HG02884 (cell line): ENCODE measurements around the gene SDK1.
"Not testable (repeated sequence)": the region's sequence is repeated elsewhere in the genome, so short reads cannot be mapped to it uniquely, and the experiment has no call there.

Experiments used
- ATAC-seq: cut with Tn5 transposase; IDR thresholded peaks from one replicate; pipeline ENCODE4 v1.9.1; 2021; ENCODE audit warnings: mild to moderate bottlenecking, moderate library complexity; ENCODE audit not compliant: unreplicated experiment

Gene SDK1

GRCh38 chr7:4226524-4226882, 925.5 kb downstream of the SDK1 start:
- no peak for ATAC-seq

- no peak for ATAC-seq
Measured at GRCh38 chr7:4227105-4228010, 926.3 kb downstream of the SDK1 start.

- ATAC-seq = no peak
Measured at GRCh38 chr7:4230352-4230751, 929.3 kb downstream of the SDK1 start.

DNA sequence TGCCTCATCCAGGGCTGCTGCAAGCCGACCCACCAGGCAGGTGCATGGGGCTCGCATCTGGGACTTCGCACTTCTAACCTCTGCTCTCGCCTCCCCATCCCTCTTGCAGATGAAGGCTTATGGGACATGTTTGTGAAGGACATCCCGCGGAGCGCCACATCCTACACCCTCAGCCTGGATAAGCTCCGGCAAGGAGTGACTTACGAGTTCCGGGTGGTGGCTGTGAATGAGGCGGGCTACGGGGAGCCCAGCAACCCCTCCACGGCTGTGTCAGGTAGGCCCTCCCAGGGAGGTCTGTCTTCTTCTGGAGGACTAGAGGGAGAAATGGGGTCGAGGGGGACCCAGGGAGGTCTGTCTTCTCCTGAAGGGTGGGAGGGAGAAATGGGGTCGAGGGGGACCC, 932.1 kb downstream of the SDK1 start:
- no peak for ATAC-seq

DNA sequence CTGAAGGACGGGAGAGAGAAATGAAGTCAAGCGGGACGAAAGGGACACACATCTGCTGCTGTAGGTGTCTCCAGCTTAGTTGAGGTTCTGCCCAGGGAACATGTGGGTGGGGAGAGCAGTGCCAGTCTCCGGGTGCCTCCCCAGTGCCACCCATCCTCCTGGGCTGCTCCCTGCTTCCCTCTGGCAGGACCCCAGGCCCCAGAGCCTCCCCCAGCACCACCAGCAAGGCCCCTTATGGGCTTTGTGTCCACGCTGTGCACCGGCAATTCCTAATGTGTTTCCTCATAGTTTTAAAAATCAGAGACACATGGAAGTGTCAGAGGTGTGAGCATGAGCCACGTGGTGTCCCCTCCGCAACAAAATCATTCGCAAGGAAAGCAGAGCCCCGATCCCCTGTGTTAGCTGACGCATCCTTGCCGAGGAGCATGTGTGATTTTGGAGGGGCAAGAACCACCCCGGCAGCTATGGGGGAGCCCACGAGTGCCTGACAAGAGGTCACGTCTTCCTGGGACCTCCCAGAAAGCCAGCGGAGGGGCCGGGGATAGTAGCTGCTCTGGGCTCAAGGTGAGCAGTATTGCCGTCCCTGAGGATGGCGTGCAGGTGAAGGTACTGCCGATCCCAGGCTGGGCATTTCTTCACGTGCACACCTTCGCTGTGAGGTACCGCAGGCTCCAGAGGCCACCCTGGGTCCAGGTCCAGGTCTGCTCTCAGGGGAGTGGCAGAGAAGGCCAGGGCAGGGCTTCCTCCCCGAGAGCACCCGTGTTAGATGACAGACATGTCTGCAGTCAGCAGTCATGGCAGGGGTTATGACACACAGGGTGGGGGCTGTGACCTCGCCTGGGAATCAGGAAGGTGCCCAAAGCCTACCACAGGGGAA, 932.8 kb downstream of the SDK1 start:
- ATAC-seq = no peak

DNA sequence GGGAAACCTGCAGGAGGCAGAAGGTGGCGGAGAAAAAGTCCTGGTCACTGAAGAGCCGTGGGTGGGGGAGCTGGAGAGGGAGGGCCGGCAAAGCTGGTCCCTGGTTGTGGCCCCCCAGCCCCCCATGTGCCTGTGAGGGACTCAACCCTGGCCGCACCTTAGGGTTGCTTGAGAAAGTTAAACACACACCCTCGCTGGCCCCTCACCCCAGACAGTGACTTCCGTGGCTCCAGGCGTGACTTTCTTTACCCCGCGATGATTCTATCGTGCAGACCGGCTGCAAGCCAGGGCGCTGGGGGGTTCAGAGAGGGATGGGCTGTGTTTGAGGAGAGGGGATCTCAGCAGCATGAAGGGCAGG, 933.4 kb downstream of the SDK1 start:
- ATAC-seq = no peak

- ATAC-seq = no peak
Measured at GRCh38 chr7:4234886-4235285, 933.8 kb downstream of the SDK1 start.

- no peak for ATAC-seq
Measured at GRCh38 chr7:4235596-4235995, 934.5 kb downstream of the SDK1 start.

- ATAC-seq = no peak
Measured at GRCh38 chr7:4236389-4236788, 935.3 kb downstream of the SDK1 start.

GRCh38 chr7:4236873-4237272, 935.8 kb downstream of the SDK1 start:
- ATAC-seq = not testable (repeated sequence)

DNA sequence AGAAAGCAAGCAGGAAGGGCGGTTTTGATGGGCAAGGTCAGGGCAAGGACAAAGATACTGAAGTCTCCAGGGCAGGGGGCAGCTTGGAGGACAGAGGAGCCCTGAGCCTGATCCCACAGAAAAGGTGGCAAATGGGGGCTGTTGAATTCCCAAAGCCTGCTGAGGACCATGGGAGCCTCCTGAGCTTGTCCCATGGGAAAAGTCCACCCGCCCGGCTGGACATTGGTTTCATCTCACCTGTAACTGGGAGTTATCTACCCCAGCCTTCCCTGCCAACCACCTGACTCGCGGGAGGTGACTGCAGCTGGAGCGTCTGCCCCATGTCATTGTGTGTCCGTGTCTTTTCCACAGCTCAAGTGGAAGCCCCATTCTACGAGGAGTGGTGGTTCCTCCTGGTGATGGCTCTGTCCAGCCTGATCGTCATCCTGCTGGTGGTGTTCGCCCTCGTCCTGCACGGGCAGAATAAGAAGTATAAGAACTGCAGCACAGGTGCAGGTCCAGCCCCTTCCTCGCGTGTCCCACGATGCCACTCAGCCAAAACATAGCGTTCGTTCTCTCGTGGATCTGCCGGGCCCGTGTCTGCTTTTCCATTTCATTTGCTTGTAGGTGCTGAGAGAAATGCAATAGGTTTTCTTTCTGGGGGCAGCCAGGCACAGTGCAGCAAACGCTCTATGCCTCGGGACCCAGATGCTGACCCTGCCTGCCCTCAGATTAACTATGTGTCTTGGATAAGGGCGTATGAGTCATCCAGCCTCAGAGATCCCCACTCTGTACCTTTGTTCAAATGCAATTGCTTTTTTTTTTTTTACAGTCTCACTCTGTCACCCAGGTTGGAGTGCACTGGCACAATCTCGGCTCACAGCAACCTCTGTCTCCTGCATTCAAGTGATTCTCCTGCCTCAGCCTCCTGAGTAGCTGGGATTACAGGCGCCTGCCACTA, 936.5 kb downstream of the SDK1 start:
- no peak for ATAC-seq

- no peak for ATAC-seq
Measured at GRCh38 chr7:4238861-4239260, 937.8 kb downstream of the SDK1 start.

- no peak for ATAC-seq
Measured at GRCh38 chr7:4240042-4240441, 939.0 kb downstream of the SDK1 start.

DNA sequence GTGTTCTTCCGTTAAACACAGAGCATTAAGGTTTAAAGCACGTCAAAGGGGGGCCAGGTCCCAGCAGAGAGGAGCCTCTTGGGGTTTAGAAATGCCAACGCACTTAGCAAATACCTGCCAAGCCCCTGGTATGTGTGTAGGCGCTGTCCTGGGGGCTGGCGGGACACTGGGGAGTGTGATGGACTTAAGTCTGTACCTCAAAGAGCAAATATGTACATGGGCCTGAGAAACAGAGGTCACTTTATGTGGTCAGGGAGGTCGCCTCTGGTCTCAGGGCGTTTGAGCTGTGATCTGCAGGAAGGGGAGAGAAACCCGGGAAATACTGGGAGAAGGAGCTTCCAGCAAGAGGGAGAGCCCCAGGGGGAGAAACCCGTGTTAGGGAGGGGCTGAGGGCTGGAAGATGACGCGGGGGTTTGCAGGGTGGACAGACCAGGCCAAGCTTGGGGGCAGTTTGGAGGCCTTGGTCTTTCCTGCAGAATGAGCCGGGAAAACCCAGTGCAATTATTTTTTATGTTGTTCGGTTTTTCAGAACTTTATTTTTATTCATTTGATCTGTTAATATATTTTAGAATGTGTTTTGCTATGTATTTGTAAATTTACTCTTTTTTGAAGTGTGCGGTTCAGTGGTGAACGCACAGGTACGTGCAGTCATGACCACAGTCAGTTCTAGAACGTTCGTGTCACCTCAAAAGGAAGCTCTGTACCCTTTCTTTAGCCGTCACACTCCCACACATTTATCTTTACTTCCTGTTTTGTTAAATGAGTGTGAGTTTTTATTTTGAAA, 939.7 kb downstream of the SDK1 start:
- ATAC-seq = no peak

GRCh38 chr7:4241304-4241612, 940.2 kb downstream of the SDK1 start:
- ATAC-seq = no peak

DNA sequence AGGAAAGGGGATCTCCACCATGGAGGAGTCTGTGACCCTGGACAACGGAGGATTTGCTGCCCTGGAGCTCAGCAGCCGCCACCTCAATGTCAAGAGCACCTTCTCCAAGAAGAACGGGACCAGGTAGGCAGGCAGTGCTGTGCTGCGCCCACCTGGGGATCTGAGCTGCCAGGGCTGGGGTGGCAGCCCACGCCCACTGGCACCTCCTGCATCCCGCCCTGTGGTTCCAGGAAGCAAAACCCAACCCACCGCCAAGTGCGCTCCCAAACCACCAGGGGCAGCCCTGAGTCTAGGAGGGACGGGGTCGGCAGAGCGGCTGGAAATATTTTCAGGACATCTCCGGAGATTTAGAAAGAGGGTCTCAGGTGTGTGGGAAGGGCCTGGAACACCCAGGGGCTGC, 940.7 kb downstream of the SDK1 start:
- no peak for ATAC-seq

DNA sequence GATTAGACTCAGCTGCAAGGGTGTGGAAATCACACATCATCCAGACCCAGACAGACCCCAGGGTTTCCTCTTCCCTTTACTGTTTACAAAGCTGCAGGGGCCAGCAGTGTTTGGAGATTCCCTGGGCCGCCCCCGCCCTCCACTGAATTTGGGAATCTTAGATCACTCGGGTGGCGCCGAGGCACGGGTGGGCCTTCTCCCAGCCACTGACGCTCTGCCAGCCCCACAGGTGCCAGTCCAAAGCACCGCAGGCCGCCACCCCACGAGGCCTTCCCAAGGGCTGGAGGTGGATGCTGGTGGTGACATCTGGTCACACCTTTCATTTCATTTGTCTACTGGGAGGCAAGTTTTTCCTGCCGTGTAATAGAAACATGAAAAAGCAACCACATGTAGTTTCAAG, 941.7 kb downstream of the SDK1 start:
- no peak for ATAC-seq

DNA sequence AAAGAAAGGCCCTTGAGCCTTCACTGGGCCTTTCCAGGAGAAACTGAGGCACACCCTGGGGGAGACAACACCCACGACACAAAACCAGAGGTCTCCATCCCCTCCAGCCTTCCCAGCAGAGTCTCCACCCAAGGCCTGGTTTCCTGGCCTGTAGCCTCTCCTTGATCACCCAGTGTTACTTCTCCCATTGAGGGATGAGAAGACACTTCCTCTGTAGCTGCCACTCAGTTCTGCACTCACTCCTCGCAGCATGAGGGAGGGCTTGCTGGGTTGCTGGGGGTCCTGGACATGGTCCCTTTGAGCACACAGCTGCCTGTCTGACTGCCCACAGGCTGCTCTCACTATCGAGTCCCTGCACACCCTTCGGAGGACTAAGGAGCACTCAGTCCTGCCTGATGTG, 943.0 kb downstream of the SDK1 start:
- ATAC-seq = no peak

- ATAC-seq = no peak
Measured at GRCh38 chr7:4244635-4245034, 943.6 kb downstream of the SDK1 start.

GRCh38 chr7:4245135-4245865, 944.2 kb downstream of the SDK1 start:
- no peak for ATAC-seq
